GM19023 (cell line): ENCODE data around the gene OSBPL10.
"Not testable (repeated sequence)": the region's sequence is repeated elsewhere in the genome, so short reads cannot be mapped to it uniquely, and the experiment has no call there.

Experiments
- ATAC-seq: cut with Tn5 transposase; IDR thresholded peaks from one replicate; pipeline ENCODE4 v1.9.1; 2021; ENCODE audit warnings: mild to moderate bottlenecking, moderate library complexity; ENCODE audit not compliant: unreplicated experiment

Gene OSBPL10

GRCh38 chr3:31714495-31715280 lies 266.4 kb downstream of the OSBPL10 start:
- ATAC-seq = no peak

DNA sequence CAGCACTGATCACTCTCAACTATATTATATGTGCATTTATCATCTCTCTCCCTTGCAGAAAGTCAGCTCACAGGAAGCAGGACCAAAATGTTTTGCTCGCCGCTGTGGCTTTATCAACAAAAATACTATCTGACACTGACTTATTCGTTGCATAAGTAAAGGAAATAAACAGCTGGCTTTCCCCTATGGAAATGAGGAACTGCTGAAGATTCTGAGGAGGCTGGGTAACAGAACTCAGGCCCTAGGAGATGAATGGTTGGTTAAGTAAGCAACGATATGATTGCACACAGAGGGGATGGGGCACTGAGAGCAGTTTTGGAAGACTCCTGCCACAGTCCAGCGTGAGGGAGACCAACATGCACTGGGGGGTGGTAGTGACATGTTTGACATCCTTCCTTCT lies 267.2 kb downstream of the OSBPL10 start:
- no peak for ATAC-seq

- ATAC-seq = no peak
Measured at GRCh38 chr3:31710123-31710803, 270.8 kb downstream of the OSBPL10 start.

DNA sequence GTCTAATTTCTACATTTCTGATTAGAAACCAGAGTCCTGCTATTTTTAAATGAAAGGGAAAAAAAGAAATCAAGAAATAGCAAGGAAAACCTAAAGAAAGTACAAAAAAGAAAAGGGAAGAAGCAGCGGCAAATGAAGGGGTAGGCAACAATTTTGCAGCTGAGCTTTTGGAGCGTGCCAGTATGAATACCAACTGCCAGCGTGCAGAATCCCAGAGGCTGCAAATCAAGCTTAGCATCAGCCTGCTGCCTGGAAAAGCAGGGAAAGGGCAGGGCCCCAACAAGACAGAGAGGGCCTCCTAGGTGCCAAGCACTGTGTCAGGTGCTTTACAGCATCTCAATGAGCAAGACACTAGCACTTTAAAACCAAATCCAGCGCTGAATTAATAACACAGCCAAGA lies 271.5 kb downstream of the OSBPL10 start:
- no peak for ATAC-seq

DNA sequence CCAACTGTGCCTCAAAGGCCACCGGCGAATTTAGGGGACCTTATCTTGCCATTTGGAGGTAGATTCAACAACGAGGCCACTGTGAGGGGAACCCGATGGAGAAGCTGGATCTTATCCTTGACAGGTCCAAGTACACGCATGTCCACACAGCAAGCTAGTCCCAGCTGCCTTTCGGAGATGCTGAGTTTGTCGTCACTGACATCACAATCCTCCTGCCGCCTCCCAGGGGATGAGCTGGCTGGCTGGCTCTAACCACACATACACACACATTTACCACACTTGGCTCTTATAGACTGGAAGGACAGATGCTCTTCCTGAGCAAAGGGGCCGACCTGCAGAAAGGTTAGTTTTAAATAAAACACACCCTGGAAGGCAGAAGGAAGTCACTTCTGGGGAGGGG lies 272.1 kb downstream of the OSBPL10 start:
- no peak for ATAC-seq

- no peak for ATAC-seq
Measured at GRCh38 chr3:31707286-31707685, 273.8 kb downstream of the OSBPL10 start.

DNA sequence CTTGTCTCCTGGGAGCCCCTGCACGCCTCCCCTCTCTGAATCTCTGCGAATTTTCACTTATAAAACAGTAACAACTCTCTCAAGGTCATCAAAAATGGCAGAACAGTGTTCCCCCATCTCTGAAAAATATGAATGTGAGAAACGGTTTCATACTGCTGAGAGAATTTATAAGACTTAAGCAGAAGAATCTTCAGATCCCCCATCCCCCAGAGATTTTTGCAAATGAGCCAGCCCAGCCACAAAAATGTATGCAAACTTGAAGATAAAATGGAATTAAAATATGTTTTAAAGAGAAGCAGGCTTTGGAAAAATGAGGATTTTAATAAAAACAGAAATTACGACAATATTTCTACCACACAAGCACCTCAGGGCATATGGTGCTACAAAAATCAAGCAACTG lies 275.3 kb downstream of the OSBPL10 start:
- no peak for ATAC-seq

DNA sequence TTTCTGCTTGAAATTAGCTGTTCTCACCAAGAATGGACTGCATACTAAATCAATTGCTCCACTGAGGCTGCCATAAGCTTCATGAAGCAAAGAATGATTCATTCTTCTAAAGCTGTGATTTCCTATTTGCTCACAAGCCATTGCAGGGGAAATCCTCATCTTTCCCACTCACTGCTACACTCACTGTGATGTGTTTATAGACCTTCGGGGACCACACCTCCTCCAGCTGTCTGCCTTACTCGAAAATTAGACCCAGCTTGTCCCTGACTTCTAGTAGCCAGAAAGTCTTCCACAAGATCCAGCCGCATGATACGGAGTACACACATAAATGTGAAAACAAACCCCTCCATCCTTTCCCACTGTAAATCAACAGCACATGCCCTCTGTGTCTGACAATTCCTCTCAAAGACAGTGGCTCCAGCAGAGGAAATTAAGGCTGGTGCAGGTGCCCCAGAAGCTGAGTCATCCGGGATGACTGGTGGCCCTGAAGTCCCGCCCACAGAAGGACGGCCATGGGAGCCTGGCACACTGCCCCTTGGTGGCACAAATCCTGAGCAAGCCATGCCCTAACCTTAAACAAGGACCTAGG lies 276.4 kb downstream of the OSBPL10 start:
- ATAC-seq = no peak

DNA sequence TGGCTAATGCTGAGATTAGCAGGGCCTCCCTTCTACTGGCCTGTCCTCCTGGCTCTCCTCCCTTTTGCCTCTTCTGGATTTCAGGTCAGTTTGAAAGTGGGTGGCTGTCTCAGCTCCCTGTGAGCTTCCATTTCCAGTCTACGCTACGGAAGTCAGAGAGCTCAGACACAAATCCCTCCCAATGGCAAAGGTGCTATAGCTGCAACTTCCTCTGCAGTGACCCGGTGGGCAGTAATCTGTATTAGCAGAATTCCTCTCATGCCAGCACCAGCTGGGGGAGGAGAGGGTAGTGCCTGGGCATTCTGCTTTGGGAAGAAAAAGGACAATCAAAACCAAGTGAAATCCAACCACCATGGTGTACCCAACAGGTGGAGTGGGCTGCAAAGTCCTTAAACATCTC lies 276.9 kb downstream of the OSBPL10 start:
- ATAC-seq = no peak

DNA sequence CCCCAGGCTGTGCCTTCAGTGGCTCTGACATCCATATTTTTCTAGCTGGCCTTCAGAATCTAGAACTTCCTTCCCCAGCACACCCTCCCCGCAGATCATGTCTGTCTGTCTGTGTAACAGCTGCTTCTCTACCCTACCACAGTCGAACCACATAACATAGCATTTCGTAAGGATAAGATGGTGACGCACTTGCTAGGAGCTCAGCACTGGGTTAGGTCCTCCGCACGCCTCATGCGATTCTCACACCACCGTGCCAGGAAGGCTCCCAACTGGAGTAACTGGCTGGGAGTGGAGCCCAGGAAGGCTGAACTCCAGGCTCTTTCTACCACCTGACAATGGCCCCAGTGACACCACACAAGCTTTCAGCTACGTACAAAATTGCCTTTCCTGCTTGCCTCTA lies 279.8 kb downstream of the OSBPL10 start:
- no peak for ATAC-seq

- ATAC-seq = no peak
Measured at GRCh38 chr3:31699309-31699953, 281.6 kb downstream of the OSBPL10 start.

- ATAC-seq = no peak
Measured at GRCh38 chr3:31696815-31697548, 284.1 kb downstream of the OSBPL10 start.

DNA sequence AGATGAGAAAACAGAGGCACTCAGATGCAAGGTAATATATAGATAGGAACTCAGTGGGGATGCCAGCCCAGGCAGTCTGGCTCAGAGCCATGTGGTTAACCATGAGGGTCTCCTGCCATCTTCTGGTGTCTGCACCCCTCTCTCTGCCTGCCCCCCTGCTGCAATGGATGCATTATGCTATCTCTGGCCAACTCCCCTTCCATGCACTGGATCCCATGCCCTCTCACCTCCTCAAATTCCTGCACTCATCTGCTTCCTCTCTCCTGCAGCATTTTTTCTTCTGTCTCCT lies 285.1 kb downstream of the OSBPL10 start:
- ATAC-seq = no peak

DNA sequence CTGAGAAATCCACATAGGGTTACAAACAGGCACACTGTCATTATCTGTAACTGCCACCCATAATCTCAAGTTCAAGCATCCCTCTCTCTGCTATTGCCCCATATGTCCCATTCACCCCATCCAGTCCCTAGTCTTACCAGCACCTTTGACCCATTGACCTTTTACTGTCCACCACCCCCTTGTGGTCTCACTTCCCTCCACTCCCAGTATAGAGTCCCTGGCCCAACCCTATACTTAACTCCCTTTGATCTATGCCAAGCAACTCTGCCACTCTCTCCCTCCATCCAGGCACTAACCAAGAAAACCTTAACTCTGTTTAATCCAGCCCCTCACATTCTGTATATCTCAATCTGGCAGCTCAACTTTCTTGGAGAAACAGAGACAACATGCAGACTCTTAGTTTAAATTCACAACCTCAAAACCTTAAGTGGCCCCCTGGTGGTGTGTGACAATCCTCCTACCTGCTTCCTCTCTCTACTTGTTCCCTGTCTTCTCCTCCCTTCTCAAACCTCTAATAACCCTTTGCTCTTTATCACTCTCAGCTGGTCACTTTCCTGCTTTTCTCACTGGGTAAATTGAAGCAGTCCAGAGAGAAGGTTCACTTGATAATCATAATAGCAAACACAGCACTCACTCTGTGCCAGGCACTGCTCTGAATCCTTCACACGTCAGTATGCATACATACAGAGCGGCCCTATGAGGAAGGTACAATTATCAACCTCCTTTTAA lies 285.6 kb downstream of the OSBPL10 start:
- ATAC-seq = peak; percentile 72

GRCh38 chr3:31693346-31693745 lies 287.7 kb downstream of the OSBPL10 start:
- ATAC-seq = no peak

DNA sequence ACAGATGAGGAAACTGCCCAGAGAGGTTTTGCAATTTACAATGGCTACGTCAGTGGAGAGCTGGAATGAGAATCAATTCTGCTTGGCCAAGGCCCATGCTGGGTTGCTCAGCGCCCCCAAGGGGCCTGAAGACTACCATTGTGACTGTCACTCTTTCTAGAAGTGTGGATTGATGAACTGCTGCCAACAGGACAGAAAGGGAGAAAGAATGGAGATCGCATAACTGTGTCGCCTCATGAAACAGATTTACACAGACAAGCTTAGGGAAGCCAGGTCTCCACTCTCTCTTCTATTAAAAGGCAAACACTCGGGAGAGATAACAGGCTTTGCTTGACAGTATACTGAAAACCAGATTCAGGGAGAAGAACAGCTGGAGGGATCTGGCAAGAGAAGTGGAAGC lies 288.3 kb downstream of the OSBPL10 start:
- ATAC-seq = no peak

- ATAC-seq = no peak
Measured at GRCh38 chr3:31690771-31691170, 290.3 kb downstream of the OSBPL10 start.

DNA sequence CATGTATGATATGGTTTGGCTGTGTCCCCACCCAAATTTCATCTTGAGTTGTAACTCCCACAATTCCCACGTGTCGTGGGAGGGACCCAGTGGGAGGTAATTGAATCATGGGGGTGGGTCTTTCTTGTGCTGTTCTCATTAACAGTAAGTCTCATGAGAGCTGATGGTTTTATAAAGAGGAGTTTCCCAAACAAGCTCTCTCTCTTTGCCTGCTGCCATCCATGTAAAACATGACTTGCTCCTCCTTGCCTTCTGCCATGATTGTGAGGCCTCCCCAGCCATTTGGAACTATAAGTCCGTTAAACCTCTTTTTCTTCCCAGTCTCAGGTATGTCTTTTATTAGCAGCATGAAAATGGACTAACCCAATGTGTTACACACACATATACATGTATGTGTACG lies 291.5 kb downstream of the OSBPL10 start:
- not testable (repeated sequence) for ATAC-seq

DNA sequence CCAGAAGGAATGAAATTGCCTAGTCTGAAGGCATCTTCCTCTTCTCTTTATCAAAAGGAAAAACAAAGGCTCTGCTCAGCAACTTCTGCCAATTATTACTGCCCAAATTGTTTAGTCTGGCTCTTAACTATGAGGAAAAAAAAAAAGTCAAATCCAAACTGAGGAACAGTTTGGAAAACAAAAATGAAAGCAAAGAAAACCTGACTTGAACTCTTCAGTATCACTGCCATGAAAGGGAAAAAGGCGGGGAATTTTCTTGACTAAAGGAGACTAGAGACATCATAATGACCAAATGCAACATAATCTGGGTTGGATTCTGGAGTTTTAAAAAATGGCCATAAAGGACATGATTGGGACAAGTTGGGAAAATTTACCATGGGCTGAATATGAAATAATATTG lies 292.1 kb downstream of the OSBPL10 start:
- no peak for ATAC-seq

- no peak for ATAC-seq
Measured at GRCh38 chr3:31687020-31687802, 293.9 kb downstream of the OSBPL10 start.
